GM12873 (cell line): ENCODE results near the gene GPR39.

Experiments
- CTCF ChIP-seq: IDR thresholded peaks from 2 replicates; pipeline ENCODE4 v1.5.1; 2012; ENCODE audit warnings: low read depth, mild to moderate bottlenecking, moderate library complexity, low read length, control low read depth; ENCODE audit not compliant: insufficient read depth; ENCODE audit errors: missing control alignments

Gene GPR39

DNA sequence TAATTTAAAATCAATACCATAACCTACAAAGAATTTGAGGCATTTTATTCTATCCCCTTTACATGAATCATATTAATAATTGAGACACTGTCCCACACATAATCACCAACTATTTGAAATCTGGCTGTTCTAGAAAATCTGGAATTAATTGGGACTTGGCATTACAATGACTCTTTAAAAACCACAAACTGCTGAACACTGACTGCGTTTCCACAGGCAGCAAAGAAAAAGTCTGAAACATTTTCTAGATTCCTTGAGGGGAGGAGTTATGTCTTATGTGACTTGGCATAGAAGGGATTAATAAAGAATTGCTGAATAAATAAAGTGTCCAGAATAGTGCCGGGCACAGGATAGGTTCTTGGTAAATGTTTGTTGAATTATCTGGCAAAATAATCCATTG, 61.4 kb downstream of the GPR39 start:
- TF ChIP-seq CTCF: no peak

DNA sequence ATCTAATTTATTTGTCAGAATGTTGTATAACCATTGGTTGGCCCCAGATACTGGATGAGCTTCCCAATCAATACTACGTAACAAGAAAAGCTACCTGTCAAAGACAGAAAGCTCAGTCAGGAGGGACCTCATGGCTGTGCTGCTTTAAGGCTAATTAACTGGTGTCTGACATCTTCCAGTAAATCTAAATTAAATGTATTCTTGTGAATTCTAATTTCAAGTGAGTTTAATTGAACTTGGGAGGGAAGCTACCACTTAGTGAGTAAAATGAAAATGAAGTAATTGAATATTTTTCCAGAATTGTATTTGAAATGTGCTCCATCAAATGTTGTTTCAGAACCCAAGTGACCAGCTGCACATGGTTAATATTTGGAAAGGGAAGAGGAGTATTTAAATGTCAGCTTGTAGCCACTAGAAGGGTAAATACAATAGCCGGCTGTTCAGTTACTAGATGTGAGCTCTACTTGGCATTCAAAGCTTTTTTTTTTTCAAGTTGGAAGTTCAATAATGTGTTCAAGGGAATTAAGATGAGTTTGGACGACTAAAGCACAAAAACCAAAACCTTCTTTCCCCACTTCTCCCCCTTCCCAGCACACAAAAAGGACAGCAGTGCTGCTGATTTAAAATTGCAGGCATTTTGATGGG, 62.0 kb downstream of the GPR39 start:
- TF ChIP-seq CTCF: no peak

GRCh38 chr2:132479155-132479554, 62.5 kb downstream of the GPR39 start:
- TF ChIP-seq CTCF: no peak

DNA sequence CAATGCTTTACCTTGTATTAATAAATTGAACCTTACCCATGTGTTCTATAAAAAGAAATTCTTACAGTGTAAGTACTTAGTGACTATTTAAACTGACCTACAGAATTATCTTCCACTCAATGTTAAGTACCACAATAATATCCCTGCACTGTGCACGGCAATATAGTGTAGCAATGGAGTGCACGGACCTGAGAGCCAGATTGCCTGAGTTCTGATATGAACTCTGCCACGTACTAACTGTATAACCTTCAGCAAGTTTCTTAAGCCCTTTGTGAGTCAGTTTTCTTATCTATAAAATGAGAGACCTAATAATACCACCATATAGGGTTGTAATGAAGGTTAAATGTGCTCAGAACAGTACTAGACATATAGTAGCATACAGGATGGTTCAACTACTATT, 66.2 kb downstream of the GPR39 start:
- TF ChIP-seq CTCF: no peak

GRCh38 chr2:132484144-132484543, 67.5 kb downstream of the GPR39 start:
- TF ChIP-seq CTCF: no peak

DNA sequence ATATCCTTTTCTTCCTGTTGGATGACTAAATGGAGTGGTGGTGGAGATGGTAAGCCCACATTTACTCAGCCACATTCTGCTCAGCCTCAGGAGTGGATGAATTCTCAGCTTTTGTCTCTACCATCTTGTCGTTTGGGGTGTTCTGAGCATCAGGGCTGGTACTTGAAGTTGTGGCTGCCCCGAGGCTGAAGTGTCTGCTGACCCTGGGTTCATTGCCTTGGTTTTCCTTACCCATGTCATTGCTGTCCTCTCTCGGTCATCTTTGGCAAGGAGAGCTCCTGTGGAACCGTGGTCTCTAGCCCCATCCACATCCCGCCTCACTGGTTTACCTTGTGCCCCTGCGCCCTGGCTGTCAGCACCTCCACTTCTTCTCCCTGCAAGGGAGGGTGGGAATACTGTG, 71.9 kb downstream of the GPR39 start:
- TF ChIP-seq CTCF: no peak

DNA sequence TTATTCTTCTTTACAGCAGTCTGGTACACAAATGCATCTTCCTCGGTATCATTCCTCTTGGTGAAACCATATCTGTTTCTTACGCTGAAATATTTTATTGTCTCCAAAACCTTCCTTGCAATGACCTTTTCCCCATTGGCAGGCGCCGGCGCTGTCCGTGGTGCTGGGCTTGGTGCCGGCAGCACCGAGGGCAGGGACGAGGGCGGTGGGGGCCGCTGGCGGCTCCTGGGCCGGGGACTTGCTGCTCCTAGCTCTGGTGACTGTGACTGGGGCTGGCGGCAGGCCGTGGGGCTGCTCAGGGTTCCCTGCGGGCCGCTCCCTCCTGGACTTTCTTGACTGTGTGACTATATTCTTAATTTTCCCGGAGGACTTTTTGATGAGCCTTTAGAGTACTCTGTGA, 72.5 kb downstream of the GPR39 start:
- no peak for TF ChIP-seq CTCF
